Endometrium (tissue), 2 donors: ENCODE measurements around the gene ALK.

Source experiments
- FAIRE-seq: peaks from 2 replicates; lab custom pipeline; 2012; peaks lifted over from hg19 to GRCh38; lab: Jason Lieb, UNC
- donor health status: control.
- donor health status: control.

ALK gene

GRCh38 chr2:29921560-29921915 is at the start of gene ALK:
Gene ALK (minus strand): TSS chr2:29921586. CDS start chr2:29920659, 927 bp downstream.
- FAIRE-seq: no peak

- no peak for FAIRE-seq
Observed at GRCh38 chr2:29966266-29966665, 44.9 kb upstream of the ALK start.

GRCh38 chr2:29963972-29964570 is 42.7 kb upstream of the ALK start:
- no peak for FAIRE-seq

- FAIRE-seq: no peak
Observed at GRCh38 chr2:29962922-29963321, 41.5 kb upstream of the ALK start.

- FAIRE-seq: no peak
Observed at GRCh38 chr2:29954316-29954715, 32.9 kb upstream of the ALK start.

GRCh38 chr2:29952973-29953372 is 31.6 kb upstream of the ALK start:
- FAIRE-seq: no peak

GRCh38 chr2:29951576-29951975 is 30.2 kb upstream of the ALK start:
- no peak for FAIRE-seq

- FAIRE-seq: no peak
Observed at GRCh38 chr2:29950481-29950880, 29.1 kb upstream of the ALK start.

- no peak for FAIRE-seq
Observed at GRCh38 chr2:29949042-29949441, 27.7 kb upstream of the ALK start.

GRCh38 chr2:29946505-29946904 is 25.1 kb upstream of the ALK start:
- FAIRE-seq: no peak

- FAIRE-seq: no peak
Observed at GRCh38 chr2:29942711-29943110, 21.3 kb upstream of the ALK start.

GRCh38 chr2:29940706-29941105 is 19.3 kb upstream of the ALK start:
- FAIRE-seq: no peak

GRCh38 chr2:29936020-29936419 is 14.6 kb upstream of the ALK start:
- no peak for FAIRE-seq

GRCh38 chr2:29931818-29932217 is 10.4 kb upstream of the ALK start:
- no peak for FAIRE-seq

- no peak for FAIRE-seq
Observed at GRCh38 chr2:29923110-29923721, 1.8 kb upstream of the ALK start.

GRCh38 chr2:29922605-29923004 is 1.2 kb upstream of the ALK start:
- FAIRE-seq: no peak

- no peak for FAIRE-seq
Observed at GRCh38 chr2:29920631-29921559, 491 bp downstream of the ALK start.

- no peak for FAIRE-seq
Observed at GRCh38 chr2:29920130-29920577, 1.2 kb downstream of the ALK start.

GRCh38 chr2:29918941-29919340 is 2.4 kb downstream of the ALK start:
- no peak for FAIRE-seq

- FAIRE-seq: no peak
Observed at GRCh38 chr2:29917781-29918180, 3.6 kb downstream of the ALK start.

GRCh38 chr2:29916571-29916970 is 4.8 kb downstream of the ALK start:
- FAIRE-seq: no peak

GRCh38 chr2:29910960-29911359 is 10.4 kb downstream of the ALK start:
- no peak for FAIRE-seq

- FAIRE-seq: no peak
Observed at GRCh38 chr2:29910465-29910864, 10.9 kb downstream of the ALK start.
